Measurements from ENCODE around the gene OSBPL3. TPM values are rescaled to one million over a fixed set of nuclear protein-coding genes. Genes with fewer than 3 reads are reported as not detected.

OSBPL3 gene
- total and polyA plus RNA-seq, 11 donors, result 1.5 to 14.3 (median 4.9) TPM

DNA sequence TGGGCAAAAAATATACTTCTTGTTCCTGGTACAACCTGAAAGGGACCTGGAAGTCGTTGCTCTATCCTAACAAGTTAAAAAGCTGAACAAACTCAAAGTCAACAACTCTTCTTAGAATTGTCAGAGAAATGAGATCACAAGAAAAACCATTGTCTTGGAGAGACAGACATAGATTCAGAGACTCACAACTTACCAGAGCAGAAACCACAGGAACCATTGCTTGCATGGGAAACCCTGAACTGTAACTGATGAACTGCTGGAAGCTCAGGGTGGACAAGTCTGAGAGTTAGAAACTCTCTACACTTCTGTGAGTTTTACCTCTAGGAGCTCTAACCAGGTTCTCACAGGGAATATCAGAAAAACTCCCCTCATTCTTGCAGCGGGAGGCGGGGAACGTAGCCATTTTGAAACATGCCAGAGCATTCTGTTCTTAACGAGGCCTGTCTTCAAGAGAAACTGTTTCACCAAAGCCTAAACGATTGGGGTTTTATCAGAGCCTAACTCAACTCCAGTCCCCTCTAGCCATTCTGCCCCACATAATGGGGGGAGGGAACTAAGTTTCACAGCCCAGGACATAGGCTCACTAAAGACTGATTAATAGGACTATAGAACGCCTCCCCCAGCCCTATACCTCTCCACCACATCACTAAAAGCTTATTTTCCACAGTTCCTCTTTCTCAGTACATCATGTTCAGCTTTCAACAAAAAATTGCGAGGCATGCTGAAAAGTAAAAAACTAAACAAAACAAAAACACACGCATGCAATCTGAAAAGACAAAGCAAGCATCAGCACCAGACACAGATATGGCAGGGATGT lies 210.8 kb downstream of the OSBPL3 start:
- no peak for TF ChIP-seq POLR2A (IDR thresholded peaks at IDR 0.05)
- TF ChIP-seq, protein P1, sequence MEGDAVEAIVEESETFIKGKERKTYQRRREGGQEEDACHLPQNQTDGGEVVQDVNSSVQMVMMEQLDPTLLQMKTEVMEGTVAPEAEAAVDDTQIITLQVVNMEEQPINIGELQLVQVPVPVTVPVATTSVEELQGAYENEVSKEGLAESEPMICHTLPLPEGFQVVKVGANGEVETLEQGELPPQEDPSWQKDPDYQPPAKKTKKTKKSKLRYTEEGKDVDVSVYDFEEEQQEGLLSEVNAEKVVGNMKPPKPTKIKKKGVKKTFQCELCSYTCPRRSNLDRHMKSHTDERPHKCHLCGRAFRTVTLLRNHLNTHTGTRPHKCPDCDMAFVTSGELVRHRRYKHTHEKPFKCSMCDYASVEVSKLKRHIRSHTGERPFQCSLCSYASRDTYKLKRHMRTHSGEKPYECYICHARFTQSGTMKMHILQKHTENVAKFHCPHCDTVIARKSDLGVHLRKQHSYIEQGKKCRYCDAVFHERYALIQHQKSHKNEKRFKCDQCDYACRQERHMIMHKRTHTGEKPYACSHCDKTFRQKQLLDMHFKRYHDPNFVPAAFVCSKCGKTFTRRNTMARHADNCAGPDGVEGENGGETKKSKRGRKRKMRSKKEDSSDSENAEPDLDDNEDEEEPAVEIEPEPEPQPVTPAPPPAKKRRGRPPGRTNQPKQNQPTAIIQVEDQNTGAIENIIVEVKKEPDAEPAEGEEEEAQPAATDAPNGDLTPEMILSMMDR (IDR thresholded peaks at IDR 0.05), result no peak
- H3K4me3 ChIP-seq, result no peak overlapping the region
- WGBS, 4 donors, result 69 to 75% (median 72%) methylated on average over 9 of the region's 9 CpGs
- DNase-seq (no peak), ATAC-seq (peak in 1 of 4 donors; percentile 19)
- H3K9me3 ChIP-seq, result peaks cover 0 to 22% (median 0%) of the 10 kb centered on the region in 12 donors
- intact Hi-C loops (cut with DNase I), result no loop called here
- no peaks in the 10 kb centered on the region for H3K27me3 ChIP-seq
- H3K27ac ChIP-seq, result no peak overlapping the region
- H3K4me1 ChIP-seq, result peaks cover 0 to 15% (median 2%) of the 10 kb centered on the region in 12 donors
- H3K36me3 ChIP-seq, result no peaks in the 10 kb centered on the region

GRCh38 chr7:24767878-24768569 lies 212.0 kb downstream of the OSBPL3 start:
- DNase-seq, result no peak
- 56 to 72% (median 66%) methylated on average over 9 of the region's 9 CpGs for WGBS, 4 donors
- Histone ChIP-seq H3K36me3 (no peaks in the 10 kb centered on the region), H3K27ac (no peak overlapping the region), H3K4me1 (peaks cover 0 to 21% (median 4%) of the 10 kb centered on the region in 12 donors), H3K4me3 (no peak overlapping the region), H3K27me3 (no peaks in the 10 kb centered on the region), H3K9me3 (peaks cover 0 to 22% (median 0%) of the 10 kb centered on the region in 12 donors)
- TF ChIP-seq POLR2A (IDR thresholded peaks at IDR 0.05), result no peak
- TF ChIP-seq, protein P1 (IDR thresholded peaks at IDR 0.05), result no peak
- intact Hi-C loops (cut with DNase I), result no loop called here
- ATAC-seq, result no peak

- Histone ChIP-seq H3K27ac (peak overlapping the region in 1 of 12 donors; percentile 57), H3K36me3 (no peaks in the 10 kb centered on the region), H3K9me3 (no peaks in the 10 kb centered on the region), H3K27me3 (no peaks in the 10 kb centered on the region), H3K4me3 (no peak overlapping the region), H3K4me1 (peaks cover 0 to 21% (median 4%) of the 10 kb centered on the region in 12 donors)
- 42 to 51% (median 48%) methylated on average over 8 of the region's 8 CpGs for WGBS, 4 donors
- no peak for TF ChIP-seq POLR2A (IDR thresholded peaks at IDR 0.05)
- TF ChIP-seq, protein P1 (IDR thresholded peaks at IDR 0.05), result no peak
- ATAC-seq, result peak; percentile 56 to 95 (median 92)
- intact Hi-C loops (cut with DNase I), result no loop called here
- peak in 2 of 5 donors; percentile 27 to 64 for DNase-seq
Measured at GRCh38 chr7:24764972-24765744, 214.8 kb downstream of the OSBPL3 start.

All from heart left ventricle (tissue), 16 donors.